Bone marrow (tissue), 2 donors: ENCODE results near the gene PARVA.
A peak's percentile ranks its signal among the peaks of the same experiment; 100 is the strongest.

Experiments
- DNase-seq, 2 donors: peaks; one replicate each; lab custom pipeline; 2025; lab: John Stamatoyannopoulos, UW

The PARVA gene

GRCh38 chr11:12403122-12403996 is 26.0 kb downstream of the PARVA start:
- DNase-seq: no peak

DNA sequence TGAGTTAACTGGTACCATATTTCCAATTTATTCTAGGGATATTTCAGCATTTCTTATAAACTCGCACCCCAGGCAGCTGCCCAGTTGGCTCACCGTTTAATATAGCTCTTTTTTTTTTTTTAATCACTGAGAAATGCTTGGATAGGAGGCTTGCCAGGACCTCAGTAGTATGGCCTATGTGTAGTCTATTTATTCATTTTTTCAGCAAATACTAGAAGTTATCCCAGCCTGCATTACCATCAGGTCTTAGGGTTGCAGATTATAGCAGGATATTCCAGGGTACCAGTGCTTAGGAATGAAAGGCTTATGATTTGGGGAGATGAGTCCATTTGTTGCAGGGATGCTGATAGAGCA is 26.6 kb downstream of the PARVA start:
- DNase-seq: no peak

- DNase-seq: no peak
These were observed 27.1 kb downstream of the PARVA start for GRCh38 chr11:12404436-12404835.

GRCh38 chr11:12408156-12408770 is 30.9 kb downstream of the PARVA start:
- DNase-seq: no peak

DNA sequence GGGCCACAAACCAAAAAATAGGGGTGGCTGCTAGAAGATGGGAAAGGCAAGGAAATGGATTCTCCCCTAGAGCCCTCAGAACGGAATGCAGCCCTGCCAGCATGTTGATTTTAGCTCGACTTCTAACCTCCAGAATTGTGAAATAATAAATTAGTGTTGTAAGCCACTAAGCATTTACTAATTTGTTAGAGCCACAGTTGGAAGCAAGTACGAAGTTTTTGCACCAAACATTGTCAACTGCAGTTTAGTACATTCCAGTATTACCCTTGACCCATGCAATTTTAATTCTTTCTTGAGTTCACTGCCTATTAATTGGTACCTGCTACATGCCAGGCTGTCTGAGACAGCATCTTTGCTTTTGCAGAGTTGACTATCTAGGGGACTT is 32.2 kb downstream of the PARVA start:
- no peak for DNase-seq

- no peak for DNase-seq
These were observed 32.8 kb downstream of the PARVA start for GRCh38 chr11:12410006-12410728.

GRCh38 chr11:12411393-12411792 is 34.0 kb downstream of the PARVA start:
- no peak for DNase-seq

DNA sequence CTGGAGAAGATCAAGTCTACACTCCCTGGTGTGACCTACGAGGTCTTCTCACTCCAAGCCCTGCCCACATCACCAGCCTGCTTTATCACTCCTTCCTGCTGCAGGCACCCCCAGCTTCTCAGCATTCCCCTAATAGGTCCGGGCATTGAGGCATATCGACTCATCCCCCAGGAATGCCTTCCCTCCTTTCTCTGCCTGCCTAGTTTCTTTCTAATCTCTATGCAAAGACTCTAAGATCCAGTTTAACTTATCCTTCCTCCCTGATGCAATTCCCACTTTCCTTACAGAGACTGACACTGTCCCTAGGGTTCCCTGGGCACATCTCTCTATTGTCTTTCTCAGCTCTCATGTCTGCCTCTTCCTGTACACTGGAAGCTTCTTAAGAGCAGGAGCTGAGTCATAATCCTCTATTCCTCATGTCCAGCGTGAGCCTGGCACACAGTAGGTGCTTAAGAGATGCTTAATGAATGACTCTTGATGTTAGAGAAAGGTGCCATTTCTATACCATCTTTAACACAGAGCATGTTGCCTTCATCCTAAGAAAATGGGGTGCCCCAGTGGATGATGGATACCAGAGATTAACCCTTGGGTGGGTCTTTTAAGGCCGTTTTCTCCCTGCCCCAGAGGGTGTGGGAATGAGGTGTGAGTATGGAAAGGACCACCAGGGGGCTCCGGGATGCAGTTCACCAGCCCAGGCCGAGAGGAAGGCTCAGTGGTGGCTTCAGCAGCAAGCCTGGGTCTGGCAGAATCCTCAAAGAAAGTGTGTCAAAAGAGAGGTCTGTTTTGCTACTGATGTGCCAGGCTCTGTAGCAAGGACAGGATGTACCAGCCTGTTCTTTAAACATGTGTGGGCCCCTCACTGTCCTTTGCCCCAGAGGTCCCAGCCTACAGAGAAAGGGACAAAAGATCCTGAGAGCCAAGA is 34.7 kb downstream of the PARVA start:
- DNase-seq: peak in 1 of 2 donors; percentile 4

DNA sequence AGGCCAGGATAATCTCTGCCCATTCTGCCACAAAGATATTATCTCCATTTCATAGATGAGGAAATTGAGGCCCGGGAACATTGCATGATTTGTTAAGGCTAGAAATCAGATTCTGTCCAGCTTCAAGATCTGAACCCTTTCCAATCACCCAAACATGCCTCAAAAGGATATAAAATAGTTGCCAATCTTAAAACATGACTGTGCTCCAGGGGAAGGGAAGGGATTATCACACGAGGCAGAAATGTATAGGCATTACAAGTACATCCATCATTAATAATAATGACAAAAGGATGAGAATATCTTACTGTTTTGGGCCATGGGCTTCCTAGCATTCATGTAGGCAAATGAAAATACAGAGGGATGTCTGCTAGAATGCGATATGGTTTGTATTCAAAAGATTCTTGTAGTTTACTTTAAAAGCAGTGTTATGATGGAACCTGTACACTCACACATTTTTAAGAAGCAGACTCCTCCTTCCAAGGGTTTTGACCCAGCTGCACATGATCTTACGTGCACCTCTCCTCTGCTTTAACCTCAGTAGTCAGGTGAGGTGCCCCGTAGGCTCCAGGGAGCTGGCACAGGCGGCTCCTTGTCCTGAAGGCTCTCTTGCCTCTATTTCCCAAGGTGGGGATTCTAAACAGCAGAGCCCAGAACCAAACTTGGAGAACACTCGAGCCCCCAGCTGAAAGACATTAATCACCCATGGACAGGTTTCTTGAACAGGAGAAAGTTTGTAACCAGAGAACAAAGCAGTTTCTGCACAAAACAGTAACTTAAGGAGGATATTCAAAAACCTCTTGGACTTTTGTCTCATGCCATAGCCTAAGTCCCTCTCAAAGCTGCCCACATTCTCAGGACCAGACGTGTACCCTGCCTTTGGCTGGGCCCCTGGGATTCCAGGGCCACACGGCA is 36.0 kb downstream of the PARVA start:
- no peak for DNase-seq

GRCh38 chr11:12414611-12415010 is 37.2 kb downstream of the PARVA start:
- DNase-seq: no peak

GRCh38 chr11:12415342-12415966 is 38.1 kb downstream of the PARVA start:
- DNase-seq: no peak

DNA sequence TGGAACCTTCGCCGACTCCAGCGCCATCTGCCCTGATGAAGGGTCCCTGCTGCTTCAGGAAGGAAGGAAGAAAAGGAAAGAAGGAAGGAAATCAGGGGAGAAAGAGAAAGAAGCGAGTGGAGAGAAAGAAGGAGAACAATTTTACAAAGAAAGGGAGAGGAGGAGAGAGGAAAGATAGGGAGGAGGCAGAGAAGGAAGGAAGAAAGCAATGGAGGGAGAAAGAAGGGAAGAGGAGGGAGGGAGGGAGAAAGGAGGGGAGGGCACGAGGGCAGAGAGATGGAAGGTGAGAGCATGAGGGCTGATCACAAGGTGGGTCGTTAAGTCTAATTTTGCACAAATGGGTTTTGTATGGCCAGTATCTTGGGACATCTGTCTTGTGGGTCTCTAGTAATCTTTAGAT is 39.2 kb downstream of the PARVA start:
- DNase-seq: no peak

- no peak for DNase-seq
These were observed 40.6 kb downstream of the PARVA start for GRCh38 chr11:12417691-12418611.

GRCh38 chr11:12420040-12420439 is 42.7 kb downstream of the PARVA start:
- DNase-seq: no peak

- DNase-seq: no peak
These were observed 43.3 kb downstream of the PARVA start for GRCh38 chr11:12420706-12421105.

DNA sequence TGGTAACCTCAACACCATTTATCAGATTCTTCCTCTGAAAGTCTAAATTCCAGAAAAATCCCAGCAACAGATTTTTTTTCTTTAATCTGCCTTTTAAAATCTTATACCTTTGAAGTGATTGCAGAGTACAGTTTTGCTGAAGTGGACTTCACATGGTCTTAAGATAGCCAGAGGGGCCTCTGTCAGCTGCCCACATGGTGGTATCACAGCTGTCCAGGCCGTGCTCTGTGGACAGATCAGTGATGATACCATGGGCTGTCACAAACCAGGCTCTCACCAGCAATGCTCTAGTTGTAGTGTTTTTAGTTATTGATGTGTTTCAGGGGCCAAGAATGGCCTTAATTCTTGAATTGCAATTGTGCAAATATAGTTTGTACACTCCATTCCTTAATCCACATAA is 44.0 kb downstream of the PARVA start:
- no peak for DNase-seq

- no peak for DNase-seq
These were observed 48.8 kb downstream of the PARVA start for GRCh38 chr11:12426176-12426575.

DNA sequence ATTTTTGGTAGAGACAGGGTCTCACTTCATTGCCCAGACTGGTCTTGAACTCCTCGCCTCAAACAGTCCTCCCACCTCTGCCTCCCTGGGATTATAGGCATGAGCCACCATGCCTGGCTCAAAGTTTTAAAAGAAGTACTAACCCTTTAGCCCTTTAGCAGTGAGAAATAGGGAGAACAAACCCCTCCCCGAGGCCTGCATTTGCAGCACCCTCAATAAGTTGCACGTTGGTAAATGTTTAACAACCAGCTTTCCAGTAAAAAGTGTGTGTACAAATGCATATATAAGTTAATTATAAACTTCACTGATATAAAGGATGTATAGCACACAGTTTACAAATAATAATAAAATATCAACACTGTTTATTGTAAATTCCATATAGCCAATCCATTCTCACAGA is 51.8 kb downstream of the PARVA start:
- no peak for DNase-seq

GRCh38 chr11:12430351-12430750 is 53.0 kb downstream of the PARVA start:
- no peak for DNase-seq
